SHP77 (cell line): ENCODE measurements around the gene TMEFF2.
"Not testable (repeated sequence)": the region's sequence is repeated elsewhere in the genome, so short reads cannot be mapped to it uniquely, and the experiment has no call there.

Experiments
- DNase-seq, 2 experiments: peaks; one replicate each; lab custom pipeline; 2025; lab: John Stamatoyannopoulos, UW

TMEFF2 gene

DNA sequence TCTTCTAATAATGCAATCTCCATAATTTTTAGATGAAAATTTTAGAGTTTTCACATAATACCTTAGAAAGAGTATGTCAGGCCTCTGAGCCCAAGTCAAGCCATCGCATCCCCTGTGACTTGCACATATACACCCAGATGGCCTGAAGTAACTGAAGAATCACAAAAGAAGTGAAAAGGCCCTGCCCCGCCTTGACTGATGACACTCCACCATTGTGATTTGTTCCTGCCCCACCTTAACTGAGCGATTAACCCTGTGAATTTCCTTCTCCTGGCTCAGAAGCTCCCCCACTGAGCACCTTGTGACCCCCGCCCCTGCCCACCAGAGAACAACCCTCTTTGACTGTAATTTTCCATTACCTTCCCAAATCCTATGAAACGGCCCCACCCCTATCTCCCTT lies 64.4 kb downstream of the TMEFF2 start:
- not testable (repeated sequence) for DNase-seq

DNA sequence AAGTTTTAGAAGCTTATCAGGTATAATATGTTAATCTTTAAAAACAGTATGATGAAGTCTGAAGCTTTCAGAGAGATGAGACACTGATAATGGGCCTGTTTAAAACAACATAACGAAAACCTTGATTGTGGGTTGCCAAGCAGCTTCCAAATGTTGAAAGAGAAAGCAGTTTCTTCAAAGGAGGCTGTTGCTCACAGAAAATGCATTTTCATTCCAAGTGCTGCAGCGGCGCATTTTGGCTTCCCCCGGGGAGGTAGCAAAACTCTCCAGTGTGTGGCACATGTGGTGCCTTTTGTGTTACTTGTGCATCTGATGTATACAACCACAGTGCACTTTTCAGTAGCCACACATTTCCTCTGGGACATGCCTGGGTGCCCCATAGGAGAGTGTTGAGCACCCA lies 66.1 kb downstream of the TMEFF2 start:
- no peak for DNase-seq

DNA sequence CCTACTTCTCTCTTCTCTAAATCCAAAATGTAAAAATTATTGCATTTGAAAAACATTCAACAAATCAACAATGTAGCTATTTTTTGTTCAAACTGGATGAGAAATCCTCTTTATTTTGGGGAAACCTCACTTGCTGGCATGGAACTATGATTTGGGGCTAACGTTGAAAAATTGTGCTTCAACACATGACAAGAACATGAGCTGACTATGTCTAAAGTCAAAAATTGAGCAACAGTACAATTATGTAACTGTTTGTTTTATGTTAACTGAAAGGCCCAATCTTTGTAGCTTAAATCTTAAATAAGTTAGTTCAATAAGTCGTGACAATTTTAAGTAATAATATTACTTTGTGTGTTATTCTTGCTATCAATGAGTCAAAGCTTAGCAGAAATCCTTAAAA lies 67.3 kb downstream of the TMEFF2 start:
- DNase-seq, result no peak

DNA sequence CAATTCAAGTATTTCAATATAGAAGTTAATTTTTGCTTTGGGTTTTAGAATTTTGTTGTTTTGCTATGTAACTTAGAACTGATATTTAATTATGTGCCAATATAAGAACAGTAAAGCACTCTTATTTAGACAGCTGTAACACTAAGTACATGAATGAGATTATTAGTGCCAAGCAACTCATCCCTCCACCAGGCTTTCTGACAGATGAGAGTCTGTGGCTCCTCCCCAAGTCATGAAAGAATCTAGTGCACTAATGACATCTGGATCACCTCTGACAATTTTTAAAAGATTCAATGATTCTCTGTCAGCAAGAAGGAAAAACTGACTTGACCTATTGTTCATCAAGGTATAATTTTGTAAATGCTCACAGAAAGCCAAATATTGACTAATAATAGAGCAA lies 67.8 kb downstream of the TMEFF2 start:
- peak in 1 of 2 experiments; percentile 2 for DNase-seq

DNA sequence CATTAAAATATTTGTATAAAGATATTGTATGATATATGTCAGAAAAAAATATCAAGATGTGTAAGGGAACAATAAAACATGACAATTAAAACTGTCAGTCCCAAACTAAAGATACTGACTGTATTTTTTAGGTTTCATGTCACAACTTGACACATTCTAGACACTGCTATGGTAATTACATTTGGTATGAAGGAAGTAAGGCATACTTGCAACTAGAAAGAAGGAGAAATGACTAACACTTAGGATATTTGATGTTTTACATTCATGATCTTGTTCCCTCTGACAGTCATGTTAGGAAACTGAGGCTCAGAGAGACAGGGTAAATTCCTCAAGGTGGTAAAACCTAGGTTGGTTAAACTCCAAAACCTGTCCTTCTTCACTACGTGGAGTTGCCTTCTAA lies 68.3 kb downstream of the TMEFF2 start:
- no peak for DNase-seq

DNA sequence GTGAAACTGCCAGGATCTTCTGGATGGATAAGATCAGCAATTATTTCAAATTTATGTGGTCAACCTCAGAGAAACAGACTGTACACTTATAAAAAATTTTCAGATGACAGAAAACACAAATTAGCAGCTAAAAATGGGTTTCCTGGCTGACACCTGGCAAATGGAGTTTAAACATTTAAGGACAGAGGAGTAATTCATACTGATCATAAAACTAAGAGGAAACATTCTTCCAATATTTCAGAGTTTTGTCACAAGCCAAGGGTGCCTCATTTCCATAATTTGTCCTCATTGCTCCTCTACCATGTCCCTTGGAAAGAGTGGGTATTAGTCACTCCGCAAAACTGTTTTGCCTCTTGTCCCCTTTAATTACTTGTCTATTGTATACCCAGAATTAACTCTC lies 70.2 kb downstream of the TMEFF2 start:
- no peak for DNase-seq

DNA sequence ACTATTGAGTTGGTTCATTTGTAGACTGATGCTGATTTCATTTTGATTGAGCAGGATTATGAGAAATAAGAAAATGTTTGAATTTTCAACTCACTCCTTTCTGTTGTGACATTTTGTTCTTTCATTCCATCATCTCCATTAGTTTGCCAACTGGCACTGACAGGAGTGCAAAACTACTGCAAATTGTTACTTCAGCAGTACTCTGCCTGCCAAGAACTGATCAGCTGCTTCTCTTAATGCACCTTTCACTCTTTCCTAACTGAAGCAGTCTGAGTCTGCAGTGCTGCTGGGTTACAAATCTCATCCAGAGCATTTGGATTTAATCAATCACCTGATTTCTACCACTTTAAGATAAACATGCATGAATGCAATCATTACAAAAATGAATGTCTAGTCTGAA lies 70.9 kb downstream of the TMEFF2 start:
- DNase-seq, result no peak

DNA sequence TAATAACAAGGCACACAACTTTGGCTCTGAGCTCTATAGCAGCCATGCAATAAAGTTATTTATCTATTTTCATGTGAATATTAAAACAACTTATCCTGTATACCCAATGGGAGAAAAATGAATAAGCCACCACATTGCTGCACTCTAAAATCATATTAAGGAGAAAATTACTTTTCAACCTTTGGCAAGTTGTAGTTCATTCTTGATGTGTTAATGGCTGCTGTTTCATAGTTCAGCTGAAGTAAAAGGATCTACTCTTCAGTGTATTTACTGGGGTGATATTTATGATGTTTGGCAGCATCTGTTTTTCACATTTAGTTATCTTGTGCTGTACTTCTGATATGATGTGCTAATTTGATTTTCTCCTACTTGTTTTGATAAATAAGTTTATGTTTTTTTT lies 71.8 kb downstream of the TMEFF2 start:
- no peak for DNase-seq

DNA sequence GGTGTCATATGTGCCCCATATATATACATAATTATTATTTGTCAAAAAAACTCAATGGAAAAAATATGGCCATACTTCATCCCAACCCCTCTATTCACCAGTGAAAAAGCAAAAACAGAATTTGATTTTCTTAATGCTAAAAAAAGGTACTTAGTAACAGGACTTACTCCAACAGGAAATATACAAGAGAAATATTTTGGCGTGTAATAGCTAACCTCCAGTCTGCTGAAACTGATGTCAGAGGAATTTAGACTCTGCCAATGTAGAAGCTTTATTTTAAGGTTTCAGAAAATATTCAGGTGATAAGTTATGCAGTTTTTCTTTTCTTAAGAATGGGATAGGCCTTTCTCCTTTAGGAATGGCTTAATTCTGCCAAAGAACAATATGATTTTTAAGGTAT lies 72.6 kb downstream of the TMEFF2 start:
- no peak for DNase-seq

DNA sequence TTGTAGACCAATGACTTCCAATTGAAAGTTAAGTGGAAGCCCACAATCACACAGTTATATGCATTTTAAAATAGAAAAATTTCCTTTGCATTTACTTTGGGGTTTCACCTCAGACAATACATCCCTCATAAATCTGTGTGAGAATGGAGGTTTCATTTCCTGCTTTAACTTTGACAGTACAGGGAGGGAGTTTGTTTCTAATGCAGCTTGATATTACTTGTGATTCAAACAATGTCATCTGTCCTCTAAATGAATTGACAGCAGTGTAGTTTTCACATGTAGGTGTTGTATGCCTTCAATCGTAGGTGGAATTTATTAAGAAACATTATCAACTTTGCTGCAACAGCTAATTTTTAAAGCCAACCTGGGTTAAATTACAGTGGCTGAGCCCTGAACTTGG lies 75.2 kb downstream of the TMEFF2 start:
- DNase-seq, result no peak

DNA sequence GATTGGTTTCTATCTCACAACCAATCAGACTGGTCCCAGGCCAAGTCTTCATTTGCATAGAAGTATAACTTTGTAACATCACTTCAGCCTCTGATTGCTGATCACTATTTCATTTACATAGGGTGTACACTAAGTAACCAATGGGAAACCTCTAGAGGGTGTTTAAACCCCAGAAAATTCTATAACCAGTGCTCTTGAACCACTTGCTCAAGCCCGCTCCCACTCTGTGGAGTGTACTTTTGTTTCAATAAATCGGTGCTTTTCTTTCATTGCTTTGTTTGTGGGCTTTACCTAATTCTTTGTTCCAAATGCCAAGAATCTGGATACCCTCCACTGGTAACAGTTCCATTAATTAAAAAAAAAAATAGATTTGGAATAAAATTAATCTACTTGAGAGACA lies 77.0 kb downstream of the TMEFF2 start:
- no peak for DNase-seq

DNA sequence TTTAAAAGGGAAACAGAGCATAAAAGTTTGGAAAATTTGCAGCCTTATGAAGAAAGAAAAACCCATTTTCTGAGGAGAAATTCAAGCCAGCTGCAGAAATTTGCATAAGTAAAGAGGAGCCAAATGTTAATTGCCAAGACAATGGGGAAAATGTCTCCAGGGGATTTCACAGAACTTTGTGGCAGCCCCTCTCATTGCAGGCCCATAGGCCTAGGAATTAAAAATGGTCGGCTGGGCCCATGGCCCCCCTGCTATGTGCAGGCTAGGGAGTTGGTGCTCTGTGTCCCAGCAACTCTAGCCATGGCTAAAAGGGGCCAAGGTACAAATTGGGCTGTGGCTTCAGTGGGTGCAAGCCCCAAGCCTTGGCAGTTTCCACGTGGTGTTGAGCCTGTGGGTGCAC lies 83.2 kb downstream of the TMEFF2 start:
- DNase-seq, result not testable (repeated sequence)

DNA sequence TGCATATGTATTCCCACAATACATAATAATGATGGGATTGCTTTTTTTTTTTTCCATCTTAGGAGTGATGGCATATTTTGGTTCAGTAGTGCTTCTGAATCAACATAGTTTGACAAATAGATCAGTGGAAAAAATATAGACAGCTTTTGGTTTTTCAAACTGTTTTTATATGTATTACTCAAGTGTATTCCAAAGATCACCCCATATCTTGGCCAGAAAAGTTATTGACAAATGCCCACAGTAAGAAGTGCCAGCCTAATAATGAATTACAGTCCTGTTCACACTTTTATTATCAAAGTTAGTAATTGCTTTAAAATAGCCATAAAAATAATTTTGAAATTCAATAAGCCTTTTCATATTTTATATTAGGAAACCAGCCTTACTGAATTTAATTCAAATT lies 95.0 kb downstream of the TMEFF2 start:
- no peak for DNase-seq

DNA sequence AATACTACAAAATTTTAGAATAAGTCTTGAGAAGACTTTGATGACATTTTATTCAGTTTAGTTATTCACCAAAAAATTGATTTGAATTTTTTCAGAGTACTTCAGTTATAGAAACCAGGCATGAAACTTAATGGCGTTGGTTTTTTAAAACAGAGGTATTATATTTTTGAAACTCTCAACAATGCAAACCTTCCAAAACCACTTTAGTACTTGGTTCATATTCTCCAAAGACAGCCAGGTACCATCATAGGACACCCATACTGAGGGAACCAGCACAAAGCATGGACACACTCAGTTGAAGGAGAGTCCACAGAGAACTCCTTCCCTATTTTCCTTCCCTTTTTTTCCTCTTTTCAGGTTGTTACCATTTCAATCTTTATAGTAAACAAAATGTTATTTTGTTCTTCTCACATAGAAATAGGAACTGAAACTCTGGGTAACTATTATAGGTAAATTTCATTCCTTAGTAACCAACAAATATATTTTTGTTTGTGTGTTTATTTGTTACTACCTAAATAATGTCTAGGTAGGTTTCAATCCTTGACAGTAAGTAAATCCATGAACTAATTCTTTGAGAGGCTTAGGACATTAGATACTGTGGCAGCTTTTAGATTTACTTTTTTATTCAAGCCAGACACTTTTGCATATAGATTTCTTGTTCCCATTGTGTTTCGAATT lies 95.8 kb downstream of the TMEFF2 start:
- DNase-seq, result no peak

DNA sequence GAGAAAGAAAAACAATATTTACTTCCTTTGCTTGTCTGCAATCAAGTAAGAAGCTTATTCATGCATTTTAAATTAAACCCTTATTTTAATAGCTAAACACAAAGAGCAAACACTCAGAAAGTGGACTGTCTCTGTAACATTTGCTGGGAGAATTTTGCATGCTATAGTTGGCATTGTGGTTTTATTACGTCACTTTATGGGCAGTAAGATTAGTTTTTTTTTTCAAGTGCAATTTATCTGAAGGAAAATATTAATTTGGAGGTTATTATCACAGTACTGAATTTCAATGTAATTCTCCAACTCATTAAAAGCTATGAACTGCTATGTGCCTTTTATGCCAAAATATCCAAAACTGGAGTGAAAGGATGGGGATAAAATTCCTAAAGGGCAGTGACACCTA lies 103.3 kb downstream of the TMEFF2 start:
- no peak for DNase-seq

DNA sequence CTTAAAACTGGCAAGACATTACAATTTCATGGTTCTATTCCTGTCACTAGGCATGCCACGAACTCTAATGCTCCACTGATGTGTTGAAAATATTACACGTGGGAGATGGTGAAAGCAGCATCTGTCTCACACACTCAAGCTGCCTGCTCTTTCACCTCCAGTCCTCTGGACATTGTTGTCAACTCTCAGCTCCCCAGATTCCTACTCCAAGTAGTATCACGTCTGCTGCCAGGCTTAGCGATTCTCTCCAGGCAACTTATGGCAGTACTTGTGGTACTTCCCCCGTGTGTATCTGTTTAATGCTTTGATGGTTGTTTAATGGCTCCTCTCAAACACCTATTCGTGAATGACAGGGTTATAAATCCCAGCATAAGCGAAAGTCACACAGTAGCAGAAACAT lies 103.8 kb downstream of the TMEFF2 start:
- DNase-seq, result peak in 1 of 2 experiments; percentile 1

DNA sequence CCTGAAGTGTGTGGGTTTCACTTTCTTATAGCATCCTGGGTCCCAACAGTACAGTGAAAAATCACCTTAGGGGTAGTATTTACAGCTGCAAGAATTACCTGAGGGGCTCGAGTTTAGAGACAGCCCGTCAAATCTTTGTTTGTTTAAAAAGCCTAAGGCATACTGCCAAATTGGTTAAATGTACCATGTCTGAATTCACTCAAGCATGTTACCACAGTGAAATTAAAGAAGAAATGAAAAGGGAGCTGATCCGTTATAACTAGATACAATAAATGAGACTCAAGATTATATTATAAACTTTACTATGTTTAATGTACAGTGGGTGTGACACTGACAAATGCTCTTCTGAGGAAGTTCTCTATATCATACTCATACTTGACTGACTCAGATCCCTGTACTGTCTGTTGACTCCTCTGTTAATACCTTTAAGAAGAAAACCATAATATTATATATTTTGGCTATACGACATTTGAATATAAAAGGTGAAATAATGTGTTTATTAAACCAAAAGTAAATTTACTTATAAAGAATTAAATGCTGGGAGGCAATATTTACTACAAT lies 107.3 kb downstream of the TMEFF2 start:
- peak; percentile 10 to 25 for DNase-seq

DNA sequence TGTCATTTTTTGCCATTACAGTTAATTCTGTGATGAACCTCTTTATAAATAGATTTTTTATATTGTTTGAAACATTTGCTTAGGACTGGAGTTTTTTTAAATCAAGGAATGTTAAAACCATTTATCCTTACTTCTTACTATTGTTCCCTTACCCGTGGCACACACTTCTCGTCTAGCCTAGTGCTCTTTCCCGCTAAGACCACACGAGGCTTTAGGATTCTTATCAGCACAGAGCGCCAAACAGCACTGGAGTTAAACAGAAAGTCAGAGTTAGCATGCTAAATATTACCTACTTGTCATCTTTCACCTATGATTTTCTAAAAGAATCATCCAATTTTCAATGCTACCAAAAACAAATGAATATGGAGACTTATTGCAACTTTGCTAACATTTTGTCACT lies 112.6 kb downstream of the TMEFF2 start:
- DNase-seq, result no peak

DNA sequence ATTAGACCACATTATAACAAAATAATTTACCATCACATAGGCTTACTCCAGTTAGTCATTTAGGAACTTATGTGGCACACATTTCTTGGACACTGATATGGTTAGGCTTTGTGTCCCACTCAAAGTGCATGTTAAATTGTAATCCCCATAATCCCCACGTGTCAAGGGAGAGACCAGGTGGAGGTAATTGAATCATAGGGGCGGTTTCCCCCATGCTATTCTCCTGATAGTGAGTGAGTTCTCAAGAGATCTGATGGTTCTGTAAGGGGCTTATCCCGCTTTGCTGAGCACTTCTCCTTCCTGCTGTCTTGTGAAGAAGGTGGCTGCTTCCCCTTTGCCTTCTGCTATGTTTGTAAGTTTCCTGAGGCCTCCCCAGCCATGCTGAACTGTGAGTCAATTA lies 114.6 kb downstream of the TMEFF2 start:
- DNase-seq, result not testable (repeated sequence)

DNA sequence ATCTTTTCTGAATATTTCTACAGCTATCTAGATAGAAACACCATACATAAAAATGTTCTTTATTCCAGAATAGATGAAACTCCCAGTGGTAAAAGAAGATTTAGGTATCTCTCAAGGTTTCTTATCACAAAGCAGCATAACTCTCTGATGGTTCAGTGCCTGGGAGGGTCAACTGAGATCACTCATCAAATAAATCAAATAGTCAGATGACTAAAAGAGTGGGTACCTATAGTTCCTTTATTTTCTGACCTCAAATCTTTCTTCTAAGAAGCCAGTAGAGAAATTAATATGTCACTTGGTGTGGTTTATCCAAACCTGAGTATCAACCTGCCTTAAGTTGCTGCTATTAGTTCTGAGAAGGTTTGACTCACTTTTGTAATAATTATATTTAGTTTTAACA lies 120.9 kb downstream of the TMEFF2 start:
- DNase-seq, result no peak

DNA sequence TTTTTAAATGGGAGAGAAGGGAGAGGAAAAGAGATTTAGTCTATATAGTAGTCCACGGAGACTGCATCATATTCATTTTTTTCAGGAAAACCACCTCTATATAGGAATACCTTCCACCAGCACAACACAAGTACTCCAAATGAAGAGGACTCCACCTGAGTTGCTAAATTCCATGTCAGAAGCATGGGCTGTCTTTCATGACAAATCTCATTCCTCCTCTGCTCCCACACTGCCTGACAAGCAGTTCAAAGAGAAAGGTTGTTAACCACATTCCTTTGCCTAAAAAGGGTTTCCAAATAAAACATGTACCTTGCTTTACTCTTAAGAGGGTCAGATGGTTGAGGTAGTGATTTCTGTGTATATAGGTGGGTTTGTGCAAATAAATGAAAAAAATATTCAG lies 122.0 kb downstream of the TMEFF2 start:
- no peak for DNase-seq

DNA sequence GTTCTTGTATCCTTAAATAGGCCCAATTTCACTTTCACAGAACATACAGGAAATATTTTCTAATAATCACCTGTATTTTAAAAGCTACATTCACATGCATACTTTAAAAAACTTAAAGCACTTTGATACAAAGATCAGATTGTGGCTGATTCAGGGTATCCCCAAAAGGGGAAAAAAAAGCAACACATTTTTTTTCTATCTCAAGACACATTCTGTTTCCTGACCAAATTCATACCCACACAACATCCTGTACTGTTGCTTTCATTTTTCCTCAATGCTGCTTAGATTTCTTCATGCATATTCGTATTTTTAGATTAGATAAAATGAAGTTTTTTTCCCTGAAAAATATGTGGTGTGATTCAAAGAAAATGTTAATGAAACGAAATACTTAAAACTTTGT lies 122.5 kb downstream of the TMEFF2 start:
- DNase-seq, result no peak

DNA sequence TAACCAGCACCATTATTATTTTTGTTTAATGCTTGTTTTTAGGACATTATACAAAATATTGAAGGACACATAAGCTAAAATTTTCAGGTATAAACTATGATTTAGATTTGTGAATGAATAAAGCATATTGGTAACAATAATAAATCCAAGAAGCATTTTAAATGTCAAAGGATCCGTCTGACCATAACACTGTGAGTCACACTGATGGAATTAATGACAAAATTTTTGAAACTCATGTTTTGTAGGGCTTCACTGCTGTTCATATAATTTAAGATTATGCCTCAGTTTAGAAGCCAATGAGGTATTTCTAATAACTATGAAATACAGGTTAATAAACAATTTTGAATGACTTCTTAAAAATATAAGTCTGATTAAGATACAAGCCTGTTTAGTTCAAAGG lies 124.6 kb downstream of the TMEFF2 start:
- DNase-seq, result no peak

DNA sequence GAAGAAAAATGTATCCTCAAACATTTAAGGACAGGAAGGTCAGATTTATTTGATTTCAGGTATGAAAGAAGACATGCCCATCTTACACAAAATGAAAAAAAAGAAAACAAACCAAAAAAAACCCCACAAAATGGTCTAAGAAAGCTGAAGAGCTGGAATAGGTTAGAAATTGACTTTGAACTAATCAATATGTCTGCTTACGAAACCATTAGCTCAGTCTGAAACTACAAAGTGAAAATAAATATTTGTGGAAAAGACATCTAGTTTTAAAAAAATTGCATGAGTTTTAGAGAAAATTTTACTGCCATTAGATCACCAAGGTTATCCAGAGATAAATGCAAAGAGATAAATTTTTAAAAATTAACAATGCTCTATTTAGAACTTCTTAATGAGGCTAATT lies 125.3 kb downstream of the TMEFF2 start:
- DNase-seq, result no peak
